ENCODE results near the gene HECTD1. TPM values are rescaled to one million over a fixed set of nuclear protein-coding genes. Genes with fewer than 3 reads are reported as not detected.

HECTD1 gene
- total and polyA plus RNA-seq, 9 of the 15 experiments (the other 6 are each of a cell fraction or from before 2014, with no cell fraction given) = 27.9 to 111 (median 78.1) TPM

DNA sequence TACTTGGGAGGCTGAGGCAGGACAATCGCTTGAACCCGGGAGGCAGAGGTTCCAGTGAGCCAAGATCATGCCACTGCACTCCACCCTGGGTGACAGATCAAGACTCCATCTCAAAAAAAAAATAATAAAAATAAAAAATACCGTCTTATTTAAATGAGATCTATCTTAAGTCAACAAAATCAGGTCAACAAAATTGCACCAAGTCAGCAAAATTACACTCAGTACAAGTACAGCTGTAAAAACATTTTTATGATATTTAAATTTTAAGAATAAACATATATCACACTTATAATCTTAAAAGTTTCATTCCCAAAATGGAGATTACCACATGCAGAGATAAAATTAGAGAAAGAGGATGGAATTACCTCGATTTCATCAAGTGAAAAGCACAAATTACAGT, 33.2 kb downstream of the HECTD1 start (continued):
- TF ChIP-seq RBM22 (IDR thresholded peaks at IDR 0.05; ENCODE audit: low read depth, low read length, poor library complexity, severe bottlenecking) (no peak), MAFK (IDR thresholded peaks at IDR 0.05; ENCODE audit: low read length) (peak; percentile 67; the same call in 1 of the 2 replicates), ZNF316 (IDR thresholded peaks at IDR 0.05) (peak; percentile 85), E2F3 (CRISPR knock-in tag; IDR thresholded peaks at IDR 0.05) (no peak), STAT5B (CRISPR knock-in tag; IDR thresholded peaks at IDR 0.05) (no peak), RBM39 (optimal IDR thresholded peaks at IDR 0.05; ENCODE audit: low read depth, low read length) (no peak), PRMT5 (CRISPR knock-in tag; IDR thresholded peaks at IDR 0.05) (no peak), TCF7 (IDR thresholded peaks at IDR 0.05; ENCODE audit: borderline replicate concordance) (no peak), ETS2 (tag; IDR thresholded peaks at IDR 0.05; ENCODE audit: borderline replicate concordance, poor library complexity, severe bottlenecking) (no peak), MAFF (IDR thresholded peaks at IDR 0.05; ENCODE audit: low read length) (peak; percentile 67), TBL1XR1 (IDR thresholded peaks at IDR 0.05; ENCODE audit: low read length in 2 of 2) (no peak)
- TF ChIP-seq, protein P1, sequence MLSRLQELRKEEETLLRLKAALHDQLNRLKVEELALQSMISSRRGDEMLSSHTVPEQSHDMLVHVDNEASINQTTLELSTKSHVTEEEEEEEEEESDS (CRISPR knock-in tag; IDR thresholded peaks at IDR 0.05) = no peak
- TF ChIP-seq, protein P2, sequence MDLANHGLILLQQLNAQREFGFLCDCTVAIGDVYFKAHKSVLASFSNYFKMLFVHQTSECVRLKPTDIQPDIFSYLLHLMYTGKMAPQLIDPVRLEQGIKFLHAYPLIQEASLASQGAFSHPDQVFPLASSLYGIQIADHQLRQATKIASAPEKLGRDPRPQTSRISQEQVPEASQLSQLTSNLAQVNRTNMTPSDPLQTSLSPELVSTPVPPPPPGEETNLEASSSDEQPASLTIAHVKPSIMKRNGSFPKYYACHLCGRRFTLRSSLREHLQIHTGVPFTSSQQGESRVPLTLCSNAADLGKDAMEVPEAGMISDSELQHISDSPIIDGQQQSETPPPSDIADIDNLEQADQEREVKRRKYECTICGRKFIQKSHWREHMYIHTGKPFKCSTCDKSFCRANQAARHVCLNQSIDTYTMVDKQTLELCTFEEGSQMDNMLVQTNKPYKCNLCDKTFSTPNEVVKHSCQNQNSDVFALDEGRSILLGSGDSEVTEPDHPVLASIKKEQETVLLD (IDR thresholded peaks at IDR 0.05) = no peak
- TF ChIP-seq, protein P3, sequence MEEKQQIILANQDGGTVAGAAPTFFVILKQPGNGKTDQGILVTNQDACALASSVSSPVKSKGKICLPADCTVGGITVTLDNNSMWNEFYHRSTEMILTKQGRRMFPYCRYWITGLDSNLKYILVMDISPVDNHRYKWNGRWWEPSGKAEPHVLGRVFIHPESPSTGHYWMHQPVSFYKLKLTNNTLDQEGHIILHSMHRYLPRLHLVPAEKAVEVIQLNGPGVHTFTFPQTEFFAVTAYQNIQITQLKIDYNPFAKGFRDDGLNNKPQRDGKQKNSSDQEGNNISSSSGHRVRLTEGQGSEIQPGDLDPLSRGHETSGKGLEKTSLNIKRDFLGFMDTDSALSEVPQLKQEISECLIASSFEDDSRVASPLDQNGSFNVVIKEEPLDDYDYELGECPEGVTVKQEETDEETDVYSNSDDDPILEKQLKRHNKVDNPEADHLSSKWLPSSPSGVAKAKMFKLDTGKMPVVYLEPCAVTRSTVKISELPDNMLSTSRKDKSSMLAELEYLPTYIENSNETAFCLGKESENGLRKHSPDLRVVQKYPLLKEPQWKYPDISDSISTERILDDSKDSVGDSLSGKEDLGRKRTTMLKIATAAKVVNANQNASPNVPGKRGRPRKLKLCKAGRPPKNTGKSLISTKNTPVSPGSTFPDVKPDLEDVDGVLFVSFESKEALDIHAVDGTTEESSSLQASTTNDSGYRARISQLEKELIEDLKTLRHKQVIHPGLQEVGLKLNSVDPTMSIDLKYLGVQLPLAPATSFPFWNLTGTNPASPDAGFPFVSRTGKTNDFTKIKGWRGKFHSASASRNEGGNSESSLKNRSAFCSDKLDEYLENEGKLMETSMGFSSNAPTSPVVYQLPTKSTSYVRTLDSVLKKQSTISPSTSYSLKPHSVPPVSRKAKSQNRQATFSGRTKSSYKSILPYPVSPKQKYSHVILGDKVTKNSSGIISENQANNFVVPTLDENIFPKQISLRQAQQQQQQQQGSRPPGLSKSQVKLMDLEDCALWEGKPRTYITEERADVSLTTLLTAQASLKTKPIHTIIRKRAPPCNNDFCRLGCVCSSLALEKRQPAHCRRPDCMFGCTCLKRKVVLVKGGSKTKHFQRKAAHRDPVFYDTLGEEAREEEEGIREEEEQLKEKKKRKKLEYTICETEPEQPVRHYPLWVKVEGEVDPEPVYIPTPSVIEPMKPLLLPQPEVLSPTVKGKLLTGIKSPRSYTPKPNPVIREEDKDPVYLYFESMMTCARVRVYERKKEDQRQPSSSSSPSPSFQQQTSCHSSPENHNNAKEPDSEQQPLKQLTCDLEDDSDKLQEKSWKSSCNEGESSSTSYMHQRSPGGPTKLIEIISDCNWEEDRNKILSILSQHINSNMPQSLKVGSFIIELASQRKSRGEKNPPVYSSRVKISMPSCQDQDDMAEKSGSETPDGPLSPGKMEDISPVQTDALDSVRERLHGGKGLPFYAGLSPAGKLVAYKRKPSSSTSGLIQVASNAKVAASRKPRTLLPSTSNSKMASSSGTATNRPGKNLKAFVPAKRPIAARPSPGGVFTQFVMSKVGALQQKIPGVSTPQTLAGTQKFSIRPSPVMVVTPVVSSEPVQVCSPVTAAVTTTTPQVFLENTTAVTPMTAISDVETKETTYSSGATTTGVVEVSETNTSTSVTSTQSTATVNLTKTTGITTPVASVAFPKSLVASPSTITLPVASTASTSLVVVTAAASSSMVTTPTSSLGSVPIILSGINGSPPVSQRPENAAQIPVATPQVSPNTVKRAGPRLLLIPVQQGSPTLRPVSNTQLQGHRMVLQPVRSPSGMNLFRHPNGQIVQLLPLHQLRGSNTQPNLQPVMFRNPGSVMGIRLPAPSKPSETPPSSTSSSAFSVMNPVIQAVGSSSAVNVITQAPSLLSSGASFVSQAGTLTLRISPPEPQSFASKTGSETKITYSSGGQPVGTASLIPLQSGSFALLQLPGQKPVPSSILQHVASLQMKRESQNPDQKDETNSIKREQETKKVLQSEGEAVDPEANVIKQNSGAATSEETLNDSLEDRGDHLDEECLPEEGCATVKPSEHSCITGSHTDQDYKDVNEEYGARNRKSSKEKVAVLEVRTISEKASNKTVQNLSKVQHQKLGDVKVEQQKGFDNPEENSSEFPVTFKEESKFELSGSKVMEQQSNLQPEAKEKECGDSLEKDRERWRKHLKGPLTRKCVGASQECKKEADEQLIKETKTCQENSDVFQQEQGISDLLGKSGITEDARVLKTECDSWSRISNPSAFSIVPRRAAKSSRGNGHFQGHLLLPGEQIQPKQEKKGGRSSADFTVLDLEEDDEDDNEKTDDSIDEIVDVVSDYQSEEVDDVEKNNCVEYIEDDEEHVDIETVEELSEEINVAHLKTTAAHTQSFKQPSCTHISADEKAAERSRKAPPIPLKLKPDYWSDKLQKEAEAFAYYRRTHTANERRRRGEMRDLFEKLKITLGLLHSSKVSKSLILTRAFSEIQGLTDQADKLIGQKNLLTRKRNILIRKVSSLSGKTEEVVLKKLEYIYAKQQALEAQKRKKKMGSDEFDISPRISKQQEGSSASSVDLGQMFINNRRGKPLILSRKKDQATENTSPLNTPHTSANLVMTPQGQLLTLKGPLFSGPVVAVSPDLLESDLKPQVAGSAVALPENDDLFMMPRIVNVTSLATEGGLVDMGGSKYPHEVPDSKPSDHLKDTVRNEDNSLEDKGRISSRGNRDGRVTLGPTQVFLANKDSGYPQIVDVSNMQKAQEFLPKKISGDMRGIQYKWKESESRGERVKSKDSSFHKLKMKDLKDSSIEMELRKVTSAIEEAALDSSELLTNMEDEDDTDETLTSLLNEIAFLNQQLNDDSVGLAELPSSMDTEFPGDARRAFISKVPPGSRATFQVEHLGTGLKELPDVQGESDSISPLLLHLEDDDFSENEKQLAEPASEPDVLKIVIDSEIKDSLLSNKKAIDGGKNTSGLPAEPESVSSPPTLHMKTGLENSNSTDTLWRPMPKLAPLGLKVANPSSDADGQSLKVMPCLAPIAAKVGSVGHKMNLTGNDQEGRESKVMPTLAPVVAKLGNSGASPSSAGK (IDR thresholded peaks at IDR 0.05) = no peak

Data from K562 (cell line).